ENCODE results near the gene ATP2A3. TPM values are rescaled to one million over a fixed set of nuclear protein-coding genes. Genes with fewer than 3 reads are reported as not detected.

Gene ATP2A3
- total RNA-seq, 1 experiment from 2014 or later, result 4.5 TPM

DNA sequence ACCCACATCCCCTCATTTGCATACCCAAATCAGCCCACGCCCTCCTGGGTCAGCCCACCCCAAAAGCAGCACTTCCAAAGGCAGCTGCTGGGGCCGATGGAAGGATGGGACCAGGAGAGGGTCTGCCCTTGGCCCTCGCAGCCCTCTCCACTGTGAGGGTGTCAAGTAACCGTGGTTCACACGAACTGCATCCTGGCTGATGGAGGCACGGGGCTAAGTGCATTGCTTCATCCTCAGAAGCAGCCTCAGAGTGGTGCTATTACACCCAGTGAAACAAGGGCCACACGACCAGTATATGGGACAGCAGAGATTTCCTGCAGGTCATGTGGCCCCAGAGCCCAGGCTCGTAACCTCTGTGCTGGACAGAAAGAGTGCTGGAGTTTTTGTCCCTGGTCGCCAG, 13.2 kb upstream of the ATP2A3 start:
- intact Hi-C loops (cut with micrococcal nuclease; ENCODE audit: unreplicated experiment), result no loop called here
- Mint-ChIP-seq H3K4me1 (ENCODE audit: low read depth, unreplicated experiment) (no peaks in the 10 kb centered on the region), H3K4me3 (ENCODE audit: low read depth, unreplicated experiment) (no peak overlapping the region), H3K27ac (ENCODE audit: unreplicated experiment) (no peak overlapping the region), H3K9me3 (ENCODE audit: low read depth, unreplicated experiment) (peaks cover 5% of the 10 kb centered on the region), H3K36me3 (ENCODE audit: insufficient read depth, unreplicated experiment) (no peaks in the 10 kb centered on the region), H3K27me3 (ENCODE audit: unreplicated experiment) (no peaks in the 10 kb centered on the region)
- TF ChIP-seq, protein P1, sequence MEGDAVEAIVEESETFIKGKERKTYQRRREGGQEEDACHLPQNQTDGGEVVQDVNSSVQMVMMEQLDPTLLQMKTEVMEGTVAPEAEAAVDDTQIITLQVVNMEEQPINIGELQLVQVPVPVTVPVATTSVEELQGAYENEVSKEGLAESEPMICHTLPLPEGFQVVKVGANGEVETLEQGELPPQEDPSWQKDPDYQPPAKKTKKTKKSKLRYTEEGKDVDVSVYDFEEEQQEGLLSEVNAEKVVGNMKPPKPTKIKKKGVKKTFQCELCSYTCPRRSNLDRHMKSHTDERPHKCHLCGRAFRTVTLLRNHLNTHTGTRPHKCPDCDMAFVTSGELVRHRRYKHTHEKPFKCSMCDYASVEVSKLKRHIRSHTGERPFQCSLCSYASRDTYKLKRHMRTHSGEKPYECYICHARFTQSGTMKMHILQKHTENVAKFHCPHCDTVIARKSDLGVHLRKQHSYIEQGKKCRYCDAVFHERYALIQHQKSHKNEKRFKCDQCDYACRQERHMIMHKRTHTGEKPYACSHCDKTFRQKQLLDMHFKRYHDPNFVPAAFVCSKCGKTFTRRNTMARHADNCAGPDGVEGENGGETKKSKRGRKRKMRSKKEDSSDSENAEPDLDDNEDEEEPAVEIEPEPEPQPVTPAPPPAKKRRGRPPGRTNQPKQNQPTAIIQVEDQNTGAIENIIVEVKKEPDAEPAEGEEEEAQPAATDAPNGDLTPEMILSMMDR (IDR thresholded peaks at IDR 0.05; ENCODE audit: unreplicated experiment), result no peak
- no peak for DNase-seq
- BruUV-seq (replicated peaks), result no TSS peak
- CTCF ChIA-PET, result no interaction called here

DNA sequence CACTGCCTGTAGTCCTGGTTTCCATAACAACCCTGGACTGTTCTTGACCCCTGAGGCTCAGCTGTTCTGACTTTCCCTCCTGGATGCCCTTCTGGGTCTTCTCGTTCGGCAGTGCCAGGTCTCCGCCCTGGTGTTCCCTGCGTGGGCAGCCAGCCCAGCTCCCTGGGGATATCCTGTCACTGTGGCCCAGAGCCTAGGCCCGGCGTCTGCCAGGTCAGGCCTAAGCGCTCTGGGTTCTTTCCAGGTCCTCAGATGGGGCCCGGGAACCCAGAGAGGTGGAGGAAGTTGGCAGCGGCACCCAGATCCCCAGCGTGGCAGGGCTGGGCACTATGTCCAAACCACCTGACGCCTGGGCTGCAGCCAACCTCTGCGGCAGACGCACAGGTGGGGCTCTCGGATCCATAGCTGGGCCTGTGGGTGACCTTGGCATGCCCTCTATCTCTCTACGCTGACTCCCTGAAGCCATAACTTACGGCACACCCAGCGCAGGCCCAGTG, 12.5 kb upstream of the ATP2A3 start:
- peaks cover 5% of the 10 kb centered on the region for H3K9me3 Mint-ChIP-seq (ENCODE audit: low read depth, unreplicated experiment)
- intact Hi-C loops (cut with micrococcal nuclease; ENCODE audit: unreplicated experiment), result no loop called here
- H3K4me3 Mint-ChIP-seq (ENCODE audit: low read depth, unreplicated experiment), result no peak overlapping the region
- H3K27ac Mint-ChIP-seq (ENCODE audit: unreplicated experiment), result no peak overlapping the region
- TF ChIP-seq, protein P1 (IDR thresholded peaks at IDR 0.05; ENCODE audit: unreplicated experiment), result no peak
- no peak for DNase-seq
- CTCF ChIA-PET, result no interaction called here
- no peaks in the 10 kb centered on the region for H3K4me1 Mint-ChIP-seq (ENCODE audit: low read depth, unreplicated experiment)
- no peaks in the 10 kb centered on the region for H3K27me3 Mint-ChIP-seq (ENCODE audit: unreplicated experiment)
- no peaks in the 10 kb centered on the region for H3K36me3 Mint-ChIP-seq (ENCODE audit: insufficient read depth, unreplicated experiment)
- no TSS peak for BruUV-seq (replicated peaks)

DNA sequence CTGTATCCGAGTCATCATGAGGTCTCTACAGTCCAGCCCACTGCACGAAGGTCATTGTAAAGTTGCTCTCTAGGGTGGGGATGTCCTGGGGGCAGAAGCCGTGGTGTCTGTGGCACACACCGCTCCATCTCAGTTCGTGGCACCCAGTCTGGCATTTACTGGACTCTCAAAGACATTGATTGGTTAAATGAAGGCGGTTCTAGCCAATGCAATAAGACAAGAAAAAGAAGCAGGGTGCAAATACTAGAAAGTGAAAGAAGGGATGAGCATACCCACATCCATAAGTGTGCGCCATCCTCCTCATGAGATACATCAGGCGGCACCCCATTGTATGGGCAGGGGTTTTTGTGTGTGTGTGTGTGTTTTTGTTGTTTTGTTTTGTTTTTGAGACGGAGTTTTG, 10.7 kb upstream of the ATP2A3 start:
- CTCF ChIA-PET, result no interaction called here
- peaks cover 12% of the 10 kb centered on the region for H3K27me3 Mint-ChIP-seq (ENCODE audit: unreplicated experiment)
- peaks cover 5% of the 10 kb centered on the region for H3K9me3 Mint-ChIP-seq (ENCODE audit: low read depth, unreplicated experiment)
- TF ChIP-seq, protein P1 (IDR thresholded peaks at IDR 0.05; ENCODE audit: unreplicated experiment), result no peak
- intact Hi-C loops (cut with micrococcal nuclease; ENCODE audit: unreplicated experiment), result no loop called here
- no peak for DNase-seq
- no peak overlapping the region for H3K27ac Mint-ChIP-seq (ENCODE audit: unreplicated experiment)
- H3K4me1 Mint-ChIP-seq (ENCODE audit: low read depth, unreplicated experiment), result no peaks in the 10 kb centered on the region
- no peaks in the 10 kb centered on the region for H3K36me3 Mint-ChIP-seq (ENCODE audit: insufficient read depth, unreplicated experiment)
- no TSS peak for BruUV-seq (replicated peaks)
- no peak overlapping the region for H3K4me3 Mint-ChIP-seq (ENCODE audit: low read depth, unreplicated experiment)

DNA sequence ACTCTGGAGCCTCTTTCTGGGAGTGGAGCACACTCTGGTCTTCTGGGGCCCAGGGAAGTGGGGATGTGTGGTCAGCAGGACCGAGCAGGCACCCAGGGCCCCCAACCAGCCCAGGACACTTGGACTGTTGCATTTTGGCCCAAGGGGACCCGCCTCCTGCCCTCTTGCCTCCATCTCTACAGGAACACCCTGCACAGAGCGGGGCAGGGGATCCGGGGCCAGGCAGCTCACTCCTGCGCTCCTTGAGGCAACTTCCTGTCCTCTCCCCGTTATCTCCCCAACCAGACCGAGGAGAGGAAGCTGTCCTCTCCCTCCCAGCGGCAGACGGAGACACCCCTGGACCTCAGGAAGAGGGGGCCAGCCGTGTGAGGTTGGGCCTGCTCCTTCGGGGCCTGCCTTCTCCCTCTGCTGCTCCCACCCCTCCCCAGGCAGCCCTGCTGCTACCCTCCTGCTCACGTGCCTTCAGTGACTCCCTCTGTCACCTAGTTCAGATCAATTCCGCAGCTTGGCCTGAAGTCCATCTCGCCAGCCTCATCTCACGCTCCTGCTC, 10.0 kb upstream of the ATP2A3 start:
- Mint-ChIP-seq H3K36me3 (ENCODE audit: insufficient read depth, unreplicated experiment) (no peaks in the 10 kb centered on the region), H3K4me1 (ENCODE audit: low read depth, unreplicated experiment) (no peaks in the 10 kb centered on the region), H3K27me3 (ENCODE audit: unreplicated experiment) (peaks cover 12% of the 10 kb centered on the region), H3K9me3 (ENCODE audit: low read depth, unreplicated experiment) (peaks cover 5% of the 10 kb centered on the region), H3K27ac (ENCODE audit: unreplicated experiment) (no peak overlapping the region), H3K4me3 (ENCODE audit: low read depth, unreplicated experiment) (no peak overlapping the region)
- CTCF ChIA-PET, result no interaction called here
- no TSS peak for BruUV-seq (replicated peaks)
- intact Hi-C loops (cut with micrococcal nuclease; ENCODE audit: unreplicated experiment), result no loop called here
- no peak for DNase-seq
- TF ChIP-seq, protein P1 (IDR thresholded peaks at IDR 0.05; ENCODE audit: unreplicated experiment), result no peak
